Fibroblast of skin of scalp (primary cell): ENCODE data around the gene PTGFRN.
A peak's percentile ranks its signal among the peaks of the same experiment; 100 is the strongest.

ENCODE experiments used
- DNase-seq: peaks from one replicate; pipeline ENCODE4 v3.0.0-alpha.2; 2013

The PTGFRN gene

DNA sequence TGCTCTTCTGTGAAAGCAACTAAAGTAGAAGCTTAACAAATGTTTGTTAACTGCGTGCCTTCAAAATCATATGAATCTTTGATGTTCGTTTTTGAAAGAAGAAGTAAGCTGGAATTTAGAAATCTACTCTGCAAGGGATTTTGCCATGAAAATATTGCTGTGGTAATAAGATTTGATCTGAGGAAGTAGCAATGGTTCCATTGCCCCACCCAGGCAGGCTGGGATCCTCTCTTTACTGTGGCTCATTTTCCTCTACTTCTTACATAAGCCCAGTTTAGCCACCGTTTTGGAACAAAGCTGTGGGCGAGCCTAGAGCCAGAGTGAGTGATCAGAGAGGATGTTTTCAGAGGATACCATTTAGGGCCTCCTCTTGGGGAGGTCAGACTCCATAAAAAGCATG is 20.3 kb upstream of the PTGFRN start:
- DNase-seq = no peak

DNA sequence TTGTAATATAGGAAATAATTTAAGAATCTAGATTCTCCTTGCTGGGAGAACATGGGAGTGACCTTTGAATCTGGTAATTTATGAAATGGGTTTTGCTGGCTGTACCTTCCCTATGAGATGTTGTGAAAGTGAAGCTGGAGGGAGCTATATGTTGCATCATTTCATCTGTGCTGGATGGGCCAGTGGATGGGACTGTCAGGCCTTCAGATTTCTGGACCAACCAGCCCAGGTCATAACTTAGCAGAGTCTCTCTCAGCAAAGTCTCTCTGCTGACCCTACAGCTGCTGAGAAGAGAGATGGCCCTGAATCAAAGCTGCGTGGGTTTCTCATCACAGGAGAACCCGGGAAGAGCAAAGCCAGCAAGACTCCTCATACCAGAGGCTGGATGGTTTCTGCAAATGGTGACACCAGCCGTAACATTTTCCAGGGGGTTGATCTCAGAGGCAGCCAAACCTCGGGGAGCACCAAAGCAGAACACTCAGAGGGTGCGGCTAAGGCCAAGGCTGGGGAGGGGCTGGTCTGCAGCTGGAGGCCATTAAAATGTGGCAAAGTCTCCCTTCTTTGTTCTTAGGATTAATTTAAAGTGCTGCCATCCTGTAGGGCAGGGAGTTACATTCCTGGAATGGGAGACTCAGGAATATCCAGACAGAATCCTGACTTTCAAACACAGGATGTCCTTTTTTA is 18.2 kb upstream of the PTGFRN start:
- DNase-seq = no peak

DNA sequence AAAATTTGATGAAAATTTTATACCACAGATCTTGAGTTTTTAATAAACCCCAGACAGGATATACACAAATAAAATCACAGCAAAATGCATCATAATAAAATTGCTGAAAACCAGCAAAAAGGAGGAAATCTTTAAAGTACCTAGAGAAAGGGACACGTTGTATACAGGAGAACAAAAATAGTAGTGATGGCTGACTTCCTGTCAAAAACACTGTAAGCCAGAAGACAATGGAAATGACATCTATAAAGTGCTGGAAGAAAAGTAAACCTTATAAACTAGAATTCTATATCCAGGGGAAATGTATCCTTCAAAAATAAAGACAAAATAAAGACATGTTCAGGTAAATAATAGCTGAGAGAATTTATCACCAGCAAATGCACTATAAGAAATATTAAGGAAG is 14.6 kb upstream of the PTGFRN start:
- no peak for DNase-seq

DNA sequence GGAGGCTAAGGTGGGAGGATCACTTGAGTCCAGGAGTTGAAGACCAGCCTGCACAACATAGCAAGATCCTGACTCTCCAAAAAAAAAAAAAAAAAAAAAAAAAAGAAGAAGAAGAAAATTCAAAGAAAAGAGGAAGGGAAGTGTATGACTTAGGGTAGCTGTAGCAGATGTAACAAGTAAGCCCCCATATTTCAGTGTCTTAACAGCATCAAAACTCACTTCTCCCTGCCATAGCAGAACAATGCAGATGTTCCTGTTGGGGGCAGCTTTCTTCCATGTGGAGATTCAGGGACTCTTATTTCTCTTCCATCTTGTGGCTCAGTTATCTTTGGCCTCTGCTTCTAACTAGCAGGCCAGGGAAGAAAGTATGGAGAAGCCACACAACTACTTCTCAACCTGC is 10.2 kb upstream of the PTGFRN start:
- DNase-seq = no peak

DNA sequence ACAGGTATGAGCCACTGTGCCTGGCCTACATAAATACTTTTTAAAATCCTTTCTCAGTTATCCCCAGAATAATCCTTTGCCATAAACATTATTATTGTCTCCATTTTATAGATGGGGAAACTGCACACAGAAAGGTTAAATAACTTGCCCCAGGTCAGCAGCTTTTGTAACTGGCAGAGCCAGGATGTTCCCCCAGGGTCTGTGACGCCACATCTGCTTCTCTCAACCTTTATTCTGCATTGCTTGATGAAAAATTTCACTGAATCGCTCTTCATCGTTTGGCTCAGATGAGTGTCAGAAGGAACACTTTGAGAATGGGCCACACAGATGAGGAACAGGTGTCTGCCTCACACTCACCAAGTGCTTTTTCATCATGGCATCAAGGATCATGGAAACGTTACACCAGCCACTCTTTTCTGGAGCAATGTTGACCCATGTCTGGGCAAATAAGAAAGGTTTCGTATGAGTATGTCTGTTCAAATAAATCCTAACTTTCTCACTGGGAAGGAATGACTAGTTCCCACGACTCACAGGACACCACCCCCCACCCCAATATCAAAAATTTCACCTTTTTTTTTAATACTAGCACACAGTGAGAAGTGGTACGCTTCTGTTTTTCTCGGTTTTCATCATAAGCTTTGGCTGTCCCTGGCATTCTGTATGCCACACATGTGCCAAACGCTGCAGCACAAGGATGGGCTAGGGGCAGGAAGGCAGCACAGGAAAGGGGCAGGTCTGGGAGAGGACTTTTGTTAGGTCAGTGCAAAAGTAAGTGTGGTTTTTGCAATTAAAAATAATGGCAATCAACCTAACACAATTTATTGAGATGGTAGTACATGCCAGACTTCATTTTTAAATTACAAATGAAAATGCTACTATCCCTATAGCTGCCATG is 9.0 kb upstream of the PTGFRN start:
- DNase-seq = no peak

DNA sequence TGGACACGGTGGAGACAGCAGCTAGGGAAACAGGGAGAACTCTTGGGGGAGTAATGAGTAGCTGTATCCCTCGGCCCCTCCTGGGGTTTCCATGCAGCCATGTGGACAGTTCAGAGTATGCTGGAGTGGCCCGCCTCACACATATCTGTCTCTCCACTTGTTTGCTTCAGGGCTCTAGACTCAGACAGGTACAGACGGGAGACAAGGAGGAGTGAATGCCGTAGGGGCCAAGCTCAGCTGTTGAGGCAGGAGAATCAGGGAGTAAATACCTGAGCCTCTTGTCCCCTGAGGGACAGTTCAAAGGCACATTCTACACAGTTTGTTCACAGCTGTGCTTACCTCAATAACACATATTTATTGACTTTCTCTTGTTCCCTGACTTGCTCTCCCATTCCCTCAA is 7.7 kb upstream of the PTGFRN start:
- no peak for DNase-seq

DNA sequence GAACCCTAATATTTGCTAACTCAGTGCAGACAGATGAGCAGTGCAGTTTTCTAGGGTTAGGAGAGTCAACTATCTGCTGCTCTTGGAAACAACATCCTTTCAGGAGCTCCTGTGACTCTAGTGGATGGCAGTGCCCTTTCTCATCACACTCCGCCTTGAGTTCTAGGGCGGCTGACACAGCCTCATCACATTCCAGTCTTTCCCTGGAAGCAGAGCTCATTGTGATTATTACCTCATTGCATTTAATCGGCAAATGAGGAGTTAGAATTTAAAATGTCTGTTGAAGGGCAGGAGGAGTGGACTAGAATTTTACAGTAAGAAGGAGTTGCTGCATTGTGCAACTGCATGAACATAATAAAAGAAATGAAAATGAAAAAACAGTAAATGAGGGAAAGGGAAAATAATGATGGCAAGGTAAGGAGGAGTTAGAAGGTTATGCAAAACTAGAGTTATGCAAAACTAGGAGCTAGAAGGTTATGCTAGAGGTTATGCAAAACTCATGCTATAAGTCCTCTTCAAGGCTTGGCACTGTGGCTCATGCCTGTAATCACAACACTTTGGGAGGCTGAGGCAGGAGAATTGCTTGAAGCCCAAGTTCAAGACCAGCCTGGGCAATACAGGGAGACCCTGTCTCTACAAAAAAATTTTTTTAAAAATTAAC is 6.9 kb upstream of the PTGFRN start:
- no peak for DNase-seq

DNA sequence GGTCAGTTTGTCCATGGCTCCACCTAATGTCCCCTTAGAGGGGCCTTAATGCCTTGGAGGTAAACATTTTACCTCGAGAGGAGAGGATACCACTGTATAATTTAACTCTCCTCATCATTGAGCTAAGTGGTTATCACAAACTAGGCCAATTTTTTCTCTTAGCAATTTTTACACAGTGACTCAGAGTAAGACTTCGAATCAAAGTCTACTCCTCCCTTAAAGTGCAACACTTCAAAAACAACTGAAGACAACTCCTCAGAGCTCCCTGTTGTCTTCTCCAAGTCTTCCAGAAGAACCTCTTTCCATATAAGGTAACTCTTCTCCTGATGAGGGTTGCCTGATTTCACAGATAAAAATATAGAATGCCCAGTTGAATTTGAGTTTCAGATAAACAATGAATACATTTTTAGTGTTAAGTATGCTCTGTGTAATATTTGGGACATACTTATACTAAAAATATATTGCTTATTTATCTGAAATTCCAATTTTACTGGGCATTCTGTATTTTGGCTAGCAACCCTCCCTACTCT is 4.9 kb upstream of the PTGFRN start:
- peak; percentile 20 for DNase-seq

DNA sequence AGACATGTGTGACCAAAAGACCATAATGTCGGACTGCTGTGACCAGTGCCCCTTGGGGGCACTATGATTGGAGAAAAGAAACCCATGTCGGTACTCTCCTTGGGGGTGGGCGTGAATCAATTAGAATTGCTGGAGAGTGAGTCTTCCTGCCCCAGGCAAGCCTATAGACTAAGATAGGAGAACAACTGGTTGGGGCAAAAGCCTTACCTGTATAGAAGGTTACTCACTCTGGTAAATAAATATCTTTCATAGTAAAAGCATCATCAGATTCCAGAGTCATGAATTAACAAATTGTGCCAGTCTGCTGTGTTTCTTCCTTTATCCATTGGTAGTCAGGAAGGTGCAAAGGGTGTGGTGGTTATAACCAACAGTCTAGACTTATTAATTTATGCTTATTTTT is 2.9 kb upstream of the PTGFRN start:
- no peak for DNase-seq

DNA sequence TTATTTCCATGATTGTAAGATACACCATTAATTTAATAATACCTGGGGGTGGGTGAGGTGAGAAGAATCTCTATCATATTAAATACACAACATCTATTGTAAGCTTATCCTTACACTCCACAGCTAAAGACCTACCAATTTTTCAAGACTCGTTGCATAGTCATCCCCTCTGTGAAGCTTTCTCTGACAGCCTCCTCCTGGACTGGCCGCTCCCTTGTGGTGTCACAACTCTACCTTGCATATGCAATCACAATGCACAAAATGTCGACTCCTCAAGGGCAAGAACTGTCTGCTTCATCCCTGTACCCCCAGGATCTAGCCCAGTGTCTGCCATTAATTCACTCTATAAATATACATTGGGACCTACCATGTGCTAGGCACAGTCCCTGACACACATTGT is 2.4 kb upstream of the PTGFRN start:
- no peak for DNase-seq

DNA sequence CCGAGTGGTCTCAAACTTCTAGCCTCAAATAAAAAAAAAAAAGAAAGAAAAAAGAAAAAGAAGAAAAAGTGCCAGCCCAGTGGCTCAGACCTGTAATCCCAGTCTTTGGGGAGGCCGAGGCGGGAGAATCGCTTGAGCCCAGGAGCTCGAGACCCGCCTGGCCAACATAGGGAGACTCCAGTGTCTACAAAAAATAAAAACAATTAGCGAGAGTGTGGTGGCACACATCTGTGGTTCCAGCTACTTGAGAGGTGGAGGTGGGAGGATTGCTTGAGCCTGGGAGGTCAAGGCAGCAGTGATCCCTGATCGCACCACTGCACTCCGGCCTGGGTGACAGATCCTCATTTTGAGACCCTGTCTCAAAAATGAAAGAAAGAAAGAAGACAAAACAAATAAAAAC is 1.4 kb upstream of the PTGFRN start:
- DNase-seq = no peak

DNA sequence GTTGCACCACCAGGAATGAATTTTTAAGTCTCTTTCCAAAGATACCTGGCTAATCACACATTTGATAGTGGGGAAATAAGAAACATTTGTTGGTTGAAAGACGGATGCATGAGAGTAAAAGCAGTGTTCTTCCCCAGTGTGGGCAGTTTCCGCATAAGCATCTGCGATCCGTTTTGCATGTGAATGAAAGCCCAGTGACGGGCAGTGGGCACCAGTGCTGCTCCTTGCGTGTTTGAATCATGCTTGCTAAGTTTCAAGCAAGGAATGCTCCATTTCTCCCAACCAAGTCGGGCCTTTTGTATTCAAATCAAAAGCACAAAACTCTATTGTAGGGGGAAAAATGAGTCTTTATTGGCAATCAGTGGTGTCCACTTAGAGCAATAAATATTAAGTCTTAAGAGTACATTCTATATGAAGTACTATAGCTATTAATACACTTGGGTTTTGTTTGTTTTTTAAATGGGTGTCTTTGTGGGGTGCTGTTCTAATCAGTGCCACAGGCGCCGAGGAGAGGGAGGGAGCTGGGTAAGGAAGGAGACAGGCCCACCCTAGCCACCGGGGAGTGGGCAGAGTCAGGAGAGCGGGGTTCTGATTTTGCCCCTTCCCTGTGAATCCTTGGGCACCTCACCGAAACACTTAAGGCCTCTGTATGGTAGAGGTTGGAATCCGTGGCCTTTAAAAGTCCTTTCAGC is 750 bp upstream of the PTGFRN start:
- DNase-seq = no peak

DNA sequence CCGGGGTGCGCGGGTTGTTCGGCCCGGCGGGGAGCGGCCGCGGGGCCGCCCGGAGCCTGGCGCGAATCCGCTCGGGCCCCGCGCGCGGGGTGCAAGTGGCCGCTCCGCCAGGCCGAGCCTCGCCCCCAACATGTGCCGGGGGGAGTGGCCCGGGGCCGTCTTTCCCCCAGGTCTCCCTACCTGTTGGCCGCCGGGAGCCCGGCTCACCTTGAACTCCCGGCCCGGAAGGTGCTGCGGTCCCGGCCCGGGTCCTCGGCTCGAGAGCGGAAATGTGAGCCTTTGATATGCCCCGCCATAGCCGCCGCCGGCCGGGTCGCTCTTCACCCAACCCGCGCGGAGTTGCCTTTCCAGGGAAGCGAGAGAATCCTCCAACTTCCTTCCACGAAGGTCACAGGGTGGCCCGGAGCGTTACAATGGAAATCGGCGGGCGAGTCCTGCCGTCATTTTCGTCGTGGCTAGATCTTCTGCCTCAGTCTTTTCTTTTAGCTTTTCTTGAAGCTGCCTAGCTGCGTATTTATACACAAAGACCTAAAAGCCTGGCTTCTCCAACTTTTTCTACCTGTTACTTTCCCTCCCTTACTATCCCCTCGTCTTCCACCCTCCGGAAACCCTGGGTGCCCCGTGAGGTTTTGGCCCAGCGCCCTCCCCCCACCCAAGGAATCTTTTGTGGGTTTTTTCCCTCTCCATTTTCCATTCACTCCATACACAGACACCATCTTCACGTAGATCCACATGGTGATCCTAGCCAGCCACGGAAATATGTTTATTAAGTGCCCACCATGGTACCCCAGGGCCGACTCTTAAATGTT is 867 bp downstream of the PTGFRN start:
- DNase-seq = no peak

DNA sequence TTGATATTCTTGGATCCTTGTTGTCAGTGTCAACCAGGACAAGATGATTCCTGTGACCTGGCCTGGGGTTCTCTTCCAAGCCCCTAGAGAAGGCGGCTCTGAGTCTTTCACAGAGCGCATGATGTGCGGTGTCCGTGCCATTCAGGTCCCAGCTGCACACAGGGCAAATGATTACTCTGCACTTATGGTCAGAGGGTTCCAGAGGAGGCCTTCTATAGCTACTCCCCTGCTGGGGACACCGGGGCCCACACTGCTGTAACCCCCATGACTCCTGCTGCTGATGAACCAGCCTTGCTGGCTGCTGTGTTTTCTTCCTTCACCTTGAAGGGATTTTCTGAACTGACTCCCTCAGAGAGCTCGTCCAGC is 1.5 kb downstream of the PTGFRN start:
- no peak for DNase-seq

DNA sequence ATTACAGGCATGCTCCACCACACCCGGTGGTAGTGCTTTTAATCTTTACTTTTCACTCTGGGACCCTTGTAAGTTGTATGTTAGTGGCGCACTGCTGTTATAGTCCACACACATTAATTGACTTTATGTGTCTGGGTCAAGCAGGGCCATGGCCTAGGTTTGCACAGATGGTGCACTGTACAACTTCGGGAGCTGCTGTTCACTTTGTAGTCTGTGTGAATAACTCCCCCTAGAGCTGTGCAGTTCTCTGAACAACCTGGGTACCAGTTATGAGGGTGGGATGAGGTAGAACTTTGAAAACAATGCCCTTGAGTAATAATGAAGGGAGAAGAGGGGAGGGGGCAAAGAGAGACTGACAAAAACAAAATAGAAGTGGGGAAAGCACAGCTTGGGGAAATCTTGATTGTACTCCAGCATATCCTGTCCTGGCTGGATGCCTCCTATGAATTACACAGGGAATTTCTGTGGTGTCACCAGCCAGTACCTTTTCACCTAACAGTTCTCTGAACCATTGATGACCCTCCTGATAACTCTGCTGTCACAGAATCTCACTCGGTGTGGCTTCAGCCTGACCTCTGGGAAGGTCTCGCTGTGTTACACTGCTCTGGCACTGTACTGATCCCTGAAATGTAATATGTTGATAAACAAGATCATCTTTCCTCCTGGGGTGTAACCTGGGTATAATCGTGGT is 2.2 kb downstream of the PTGFRN start:
- no peak for DNase-seq

DNA sequence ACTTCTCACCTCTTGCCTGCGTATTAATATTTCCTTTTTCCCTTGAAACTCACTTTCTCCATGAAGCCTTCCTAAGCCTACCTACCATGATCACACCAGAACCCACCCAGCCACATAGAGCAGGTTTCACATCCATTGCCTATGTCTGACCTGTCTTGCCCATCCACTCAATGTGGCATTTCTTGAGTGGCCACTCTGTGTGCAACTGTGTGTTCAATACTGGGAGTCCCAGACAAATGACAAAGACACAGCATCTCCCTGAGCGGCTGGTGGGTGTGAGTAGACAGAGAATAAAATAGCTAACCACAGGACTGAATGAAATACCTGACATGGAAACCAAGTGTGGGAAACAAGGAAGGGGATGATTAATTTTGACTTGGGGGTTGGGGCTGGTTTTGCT is 3.1 kb downstream of the PTGFRN start:
- no peak for DNase-seq

DNA sequence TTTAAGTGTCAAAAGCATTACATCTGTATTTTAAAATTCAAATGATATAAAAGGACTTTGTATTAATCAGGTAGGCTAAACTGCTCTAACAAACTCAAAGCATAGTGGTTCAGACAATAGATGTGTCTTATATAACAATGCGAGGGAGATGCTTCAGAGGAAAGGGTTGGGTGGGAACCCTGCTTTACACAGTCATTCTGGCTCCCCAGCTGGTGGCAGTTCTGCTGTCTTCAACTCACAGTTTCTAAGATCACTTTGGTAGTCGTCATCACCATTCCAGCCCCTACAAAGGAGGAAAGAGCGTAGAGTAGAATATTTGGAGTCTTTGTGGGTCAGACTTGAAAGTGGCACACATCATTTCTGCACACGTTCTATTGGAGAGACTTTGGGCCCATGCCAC is 4.2 kb downstream of the PTGFRN start:
- DNase-seq = no peak

DNA sequence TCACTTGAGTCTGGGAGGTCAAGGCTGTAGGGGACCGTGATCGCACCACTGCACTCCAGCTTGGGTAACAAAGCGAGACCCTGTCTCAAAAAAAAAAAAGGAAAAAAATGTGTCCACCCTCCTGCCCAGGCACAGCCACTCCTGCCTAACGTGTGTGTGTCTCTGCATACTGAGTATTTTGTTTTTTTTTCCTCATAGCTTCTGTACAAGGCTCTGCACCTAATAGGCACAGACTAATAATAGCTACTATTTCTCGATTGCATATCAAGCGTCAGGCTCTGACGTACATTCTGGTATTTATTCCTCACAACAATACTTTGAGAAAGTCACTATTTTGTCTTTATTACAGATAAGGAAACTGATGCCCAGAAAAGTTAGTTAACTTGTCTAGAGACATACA is 5.0 kb downstream of the PTGFRN start:
- no peak for DNase-seq

DNA sequence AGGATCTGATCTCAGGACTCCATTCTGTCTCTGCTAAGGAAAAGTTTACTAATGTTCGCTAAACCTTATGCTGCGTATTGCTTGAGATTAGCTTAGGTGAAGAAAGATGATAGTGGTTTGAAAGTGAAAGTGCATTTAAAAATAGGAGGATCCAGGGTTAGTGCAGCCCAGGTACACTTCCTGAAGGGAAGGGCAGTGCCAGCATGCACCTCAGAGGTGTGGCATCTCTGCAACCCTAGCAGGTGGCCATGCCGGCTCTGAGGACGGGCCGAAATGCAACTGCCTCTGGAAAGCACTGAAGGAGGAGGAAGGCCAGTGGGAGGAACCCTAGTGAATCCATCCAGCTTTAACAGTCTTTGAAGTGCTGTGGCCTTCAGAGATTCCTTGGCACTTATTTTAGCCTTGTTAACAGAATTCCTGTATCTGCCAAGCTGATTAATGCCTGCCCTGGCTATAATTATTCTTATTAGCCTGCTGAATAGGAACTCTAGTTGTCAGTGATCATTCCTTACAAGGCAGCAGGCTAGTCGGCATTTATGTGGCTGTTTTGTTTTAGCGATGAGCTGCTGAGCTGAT is 5.5 kb downstream of the PTGFRN start:
- no peak for DNase-seq

DNA sequence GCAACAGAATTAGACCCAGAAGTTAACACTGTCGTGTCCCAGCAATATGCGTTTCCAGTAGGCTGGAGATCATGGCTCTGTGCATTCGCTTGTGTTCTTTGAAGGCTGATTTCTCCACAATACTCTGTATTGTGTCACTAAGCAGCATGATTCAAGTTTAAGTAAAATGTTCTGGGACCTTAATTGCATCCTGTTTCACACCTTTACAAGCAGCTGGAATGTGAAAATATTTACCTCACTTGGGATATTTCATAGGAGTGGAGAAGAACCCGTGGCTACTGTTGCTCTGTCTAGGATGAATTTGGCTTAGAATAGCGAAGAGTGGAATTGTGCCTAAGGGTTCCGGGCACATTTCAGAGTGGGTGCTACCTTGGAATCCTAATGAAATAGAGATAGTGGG is 6.3 kb downstream of the PTGFRN start:
- DNase-seq = no peak
